Glutamatergic neuron (in vitro differentiated cells): ENCODE measurements around the gene PHACTR3. TPM values are rescaled to one million over a fixed set of nuclear protein-coding genes. Genes with fewer than 3 reads are reported as not detected.

Experiments used
- DNase-seq: peaks from one replicate; pipeline ENCODE4 v3.0.0; 2022
- H3K27ac Mint-ChIP-seq: one replicate; pipeline ENCODE4 v1.8.0; 2020; ENCODE audit warnings: mild to moderate bottlenecking, mixed read lengths, inconsistent platforms; ENCODE audit not compliant: unreplicated experiment
- H3K27me3 Mint-ChIP-seq: one replicate; pipeline ENCODE4 v1.8.0; 2020; ENCODE audit warnings: mild to moderate bottlenecking, moderate library complexity, mixed read lengths, inconsistent platforms; ENCODE audit not compliant: unreplicated experiment
- H3K36me3 Mint-ChIP-seq: one replicate; pipeline ENCODE4 v1.8.0; 2020; ENCODE audit warnings: mild to moderate bottlenecking, mixed read lengths, inconsistent platforms; ENCODE audit not compliant: unreplicated experiment
- H3K4me1 Mint-ChIP-seq: one replicate; pipeline ENCODE4 v1.8.0; 2020; ENCODE audit warnings: mild to moderate bottlenecking, low read depth, mixed read lengths, inconsistent platforms; ENCODE audit not compliant: unreplicated experiment
- H3K4me3 Mint-ChIP-seq: one replicate; pipeline ENCODE4 v1.8.0; 2020; ENCODE audit warnings: mild to moderate bottlenecking, mixed read lengths, inconsistent platforms; ENCODE audit not compliant: unreplicated experiment
- H3K9me3 Mint-ChIP-seq: one replicate; pipeline ENCODE4 v1.8.0; 2020; ENCODE audit warnings: mild to moderate bottlenecking, moderate library complexity, mixed read lengths, inconsistent platforms; ENCODE audit not compliant: unreplicated experiment
- CTCF ChIP-seq: fragments of 200-600 bp; sonication (generic); IDR thresholded peaks from one replicate; pipeline ENCODE4 v1.5.0; 2021; ENCODE audit not compliant: partially characterized antibody, unreplicated experiment
- total RNA-seq: library from RNA; stranded (reverse); fragmentation: NEBNext Ultra II Directional; extraction: Animal tissue kit (Norgen Biotek cat#: 25700); gene quantifications from one replicate; pipeline ENCODE4 v1.2.1, GENCODE V29; 2021; ENCODE audit not compliant: unreplicated experiment

The PHACTR3 gene
- total RNA-seq, 1 donor from 2014 or later = 37.0 TPM

DNA sequence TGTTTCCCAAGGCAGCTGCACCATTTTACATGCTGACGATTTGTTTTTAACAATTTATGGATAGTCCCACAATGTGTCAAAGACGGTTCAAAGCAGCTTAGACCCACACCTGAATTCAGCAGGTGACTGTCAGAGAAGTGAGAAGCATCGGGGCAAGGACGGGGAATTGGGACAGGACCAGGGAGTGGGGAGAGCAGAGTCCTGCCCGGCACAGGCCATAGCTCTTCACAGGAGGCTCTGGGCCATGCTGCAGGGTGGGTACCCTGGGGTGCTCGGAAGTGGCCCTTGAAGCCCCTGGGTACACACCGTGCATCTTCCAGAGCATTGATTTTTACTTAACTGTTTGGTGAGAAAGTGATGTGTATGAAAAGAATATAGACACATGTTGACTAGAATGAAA, 33.2 kb upstream of the PHACTR3 start:
- Mint-ChIP-seq H3K27me3 (peaks cover 17% of the 10 kb centered on the region), H3K4me3 (peak overlapping the region; percentile 46)
- DNase-seq = no peak

GRCh38 chr20:59571551-59572314, 32.6 kb upstream of the PHACTR3 start:
- peak; percentile 86 for DNase-seq
- Mint-ChIP-seq H3K27ac (no peak overlapping the region), H3K36me3 (no peaks in the 10 kb centered on the region), H3K9me3 (peaks cover 2% of the 10 kb centered on the region), H3K4me1 (peaks cover 4% of the 10 kb centered on the region), H3K27me3 (peaks cover 19% of the 10 kb centered on the region), H3K4me3 (peak overlapping the region; percentile 68)
- TF ChIP-seq CTCF = peak; percentile 99

More for the DNA sequence above, 33.2 kb upstream of the PHACTR3 start:
- Mint-ChIP-seq H3K27ac (no peak overlapping the region), H3K36me3 (no peaks in the 10 kb centered on the region), H3K4me1 (peaks cover 4% of the 10 kb centered on the region), H3K9me3 (peaks cover 2% of the 10 kb centered on the region)
- TF ChIP-seq CTCF = no peak

DNA sequence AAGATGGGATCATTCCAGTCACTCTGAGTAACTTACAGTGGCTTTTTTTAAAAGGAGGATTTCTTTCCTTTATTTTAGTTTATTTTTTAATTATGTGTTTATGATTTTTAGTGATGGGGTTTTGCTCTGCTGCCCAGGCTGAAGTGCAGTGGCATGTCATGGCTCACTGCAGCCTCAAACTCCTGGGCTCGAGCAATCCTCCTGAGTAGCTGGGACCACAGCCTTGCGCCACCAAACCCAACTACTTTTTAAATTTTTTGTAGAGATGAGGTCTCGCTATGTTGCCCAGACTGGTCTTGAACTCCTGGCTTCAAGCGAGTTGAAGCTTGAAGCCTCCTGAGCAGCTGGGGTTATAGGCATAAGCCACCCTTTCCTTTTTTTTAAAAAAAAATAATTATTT, 31.8 kb upstream of the PHACTR3 start:
- Mint-ChIP-seq H3K27ac (no peak overlapping the region), H3K9me3 (peaks cover 2% of the 10 kb centered on the region), H3K36me3 (no peaks in the 10 kb centered on the region), H3K4me3 (no peak overlapping the region), H3K4me1 (peaks cover 4% of the 10 kb centered on the region), H3K27me3 (peaks cover 19% of the 10 kb centered on the region)
- DNase-seq = no peak
- no peak for TF ChIP-seq CTCF

DNA sequence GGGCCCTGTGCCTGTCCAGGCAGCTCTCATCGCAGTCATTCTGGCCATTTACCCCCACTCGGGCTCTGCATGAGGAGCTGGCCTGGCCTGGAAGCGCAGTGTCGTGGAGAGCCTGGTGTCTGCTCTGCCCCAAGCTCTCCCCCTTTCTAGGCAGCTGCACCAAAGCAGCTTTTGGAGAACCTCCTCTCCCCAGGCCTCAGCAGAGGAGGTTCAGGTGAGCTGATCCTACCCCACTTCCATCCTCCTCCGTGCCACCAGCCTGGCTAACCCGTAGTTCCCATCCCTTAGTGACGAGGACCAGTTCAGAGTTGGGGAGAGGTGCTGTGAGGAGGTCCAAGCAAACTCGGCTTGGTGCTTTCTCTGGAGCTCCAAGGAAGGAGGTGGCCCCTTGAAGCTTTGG, 30.5 kb upstream of the PHACTR3 start:
- peaks cover 4% of the 10 kb centered on the region for H3K4me1 Mint-ChIP-seq
- TF ChIP-seq CTCF = no peak
- no peak overlapping the region for H3K27ac Mint-ChIP-seq
- H3K36me3 Mint-ChIP-seq = no peaks in the 10 kb centered on the region
- H3K9me3 Mint-ChIP-seq = peaks cover 7% of the 10 kb centered on the region
- DNase-seq = no peak
- H3K27me3 Mint-ChIP-seq = peaks cover 29% of the 10 kb centered on the region
- no peak overlapping the region for H3K4me3 Mint-ChIP-seq

DNA sequence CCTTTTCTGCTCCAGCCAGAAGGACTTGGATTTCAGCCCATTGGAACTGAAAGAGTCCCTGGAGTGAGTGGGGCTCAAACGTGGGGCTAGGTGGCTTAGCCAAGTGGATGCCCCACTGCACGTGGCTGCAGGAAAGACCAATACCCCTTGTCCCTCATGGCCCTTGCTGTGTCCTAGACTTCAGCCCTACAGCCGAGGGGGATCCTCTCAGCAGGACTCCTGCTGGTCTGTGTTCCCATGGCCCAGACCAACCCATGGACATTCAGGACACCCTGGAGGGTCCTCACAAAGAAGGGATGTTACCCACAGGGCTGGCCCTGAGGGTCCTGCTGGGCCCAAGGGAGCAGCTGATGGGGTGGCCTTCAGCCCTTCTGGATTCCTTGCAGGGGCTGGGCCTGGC, 30.0 kb upstream of the PHACTR3 start:
- no peaks in the 10 kb centered on the region for H3K36me3 Mint-ChIP-seq
- peaks cover 30% of the 10 kb centered on the region for H3K27me3 Mint-ChIP-seq
- H3K4me1 Mint-ChIP-seq = peaks cover 4% of the 10 kb centered on the region
- no peak for TF ChIP-seq CTCF
- no peak overlapping the region for H3K27ac Mint-ChIP-seq
- peaks cover 7% of the 10 kb centered on the region for H3K9me3 Mint-ChIP-seq
- no peak for DNase-seq
- no peak overlapping the region for H3K4me3 Mint-ChIP-seq
